Astrocyte (in vitro differentiated cells and primary cell): ENCODE data around the gene SUSD6.

Experiments
- EZH2 ChIP-seq: IDR thresholded peaks from 2 replicates; pipeline ENCODE4 v1.6.1; 2012; ENCODE audit warnings: mild to moderate bottlenecking, low read length, inconsistent platforms; ENCODE audit not compliant: insufficient read depth
- TF ChIP-seq, protein P1 (sequence below): IDR thresholded peaks from 2 replicates; pipeline ENCODE4 v1.5.1; 2011; ENCODE audit warnings: low read depth, mild to moderate bottlenecking, inconsistent platforms, low read length, moderate library complexity; ENCODE audit not compliant: insufficient read depth

DNA sequence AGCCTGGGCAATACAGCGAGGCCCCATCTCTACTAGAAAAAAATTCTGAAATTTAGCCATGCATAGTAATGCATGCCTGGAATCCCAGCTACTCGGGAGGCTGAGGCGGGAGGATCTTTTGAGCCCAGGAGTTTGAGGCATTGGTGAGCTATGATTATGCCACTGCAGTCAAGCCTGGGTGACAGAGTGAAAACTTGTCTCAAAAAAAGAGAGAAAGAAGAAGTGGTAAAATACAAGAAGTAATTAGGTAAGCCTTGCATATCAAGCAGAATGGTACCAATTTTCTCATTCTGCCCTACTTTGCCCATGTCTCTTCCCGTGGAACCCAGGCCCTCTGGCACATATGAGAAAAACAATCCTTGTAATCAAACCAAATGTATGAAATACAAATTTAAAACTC is 70.7 kb downstream of the SUSD6 start:
- TF ChIP-seq, protein P1, sequence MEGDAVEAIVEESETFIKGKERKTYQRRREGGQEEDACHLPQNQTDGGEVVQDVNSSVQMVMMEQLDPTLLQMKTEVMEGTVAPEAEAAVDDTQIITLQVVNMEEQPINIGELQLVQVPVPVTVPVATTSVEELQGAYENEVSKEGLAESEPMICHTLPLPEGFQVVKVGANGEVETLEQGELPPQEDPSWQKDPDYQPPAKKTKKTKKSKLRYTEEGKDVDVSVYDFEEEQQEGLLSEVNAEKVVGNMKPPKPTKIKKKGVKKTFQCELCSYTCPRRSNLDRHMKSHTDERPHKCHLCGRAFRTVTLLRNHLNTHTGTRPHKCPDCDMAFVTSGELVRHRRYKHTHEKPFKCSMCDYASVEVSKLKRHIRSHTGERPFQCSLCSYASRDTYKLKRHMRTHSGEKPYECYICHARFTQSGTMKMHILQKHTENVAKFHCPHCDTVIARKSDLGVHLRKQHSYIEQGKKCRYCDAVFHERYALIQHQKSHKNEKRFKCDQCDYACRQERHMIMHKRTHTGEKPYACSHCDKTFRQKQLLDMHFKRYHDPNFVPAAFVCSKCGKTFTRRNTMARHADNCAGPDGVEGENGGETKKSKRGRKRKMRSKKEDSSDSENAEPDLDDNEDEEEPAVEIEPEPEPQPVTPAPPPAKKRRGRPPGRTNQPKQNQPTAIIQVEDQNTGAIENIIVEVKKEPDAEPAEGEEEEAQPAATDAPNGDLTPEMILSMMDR: no peak
- no peak for TF ChIP-seq EZH2
